ENCODE results near the gene PMFBP1.

The PMFBP1 gene

GRCh38 chr16:72172105-72173034 lies at the start of gene PMFBP1:
PMFBP1 (minus strand) TSS chr16:72172155; CDS start chr16:72171208, 947 bp downstream.
- no peak within 1 kb of the TSS for H3K4me3 ChIP-seq (replicated peaks; ENCODE audit: low read depth, low read length)
- DNase-seq (ENCODE audit: extremely low read depth, low read depth) = peak; percentile 56

GRCh38 chr16:72221630-72222024 lies 49.7 kb upstream of the PMFBP1 start:
- TF ChIP-seq CTCF (IDR thresholded peaks at IDR 0.05; ENCODE audit: low read depth, low read length, missing control alignments) = no peak
- DNase-seq (ENCODE audit: extremely low read depth, low read depth) = no peak
- no peak overlapping the region for H3K4me3 ChIP-seq (replicated peaks; ENCODE audit: low read depth, low read length)

More at GRCh38 chr16:72172105-72173034, at the start of gene PMFBP1:
- TF ChIP-seq CTCF (IDR thresholded peaks at IDR 0.05; ENCODE audit: low read depth, low read length, missing control alignments) = no peak

GRCh38 chr16:72220875-72221629 lies 49.1 kb upstream of the PMFBP1 start:
- no peak for DNase-seq (ENCODE audit: extremely low read depth, low read depth)
- H3K4me3 ChIP-seq (replicated peaks; ENCODE audit: low read depth, low read length) = no peak overlapping the region
- TF ChIP-seq CTCF (IDR thresholded peaks at IDR 0.05; ENCODE audit: low read depth, low read length, missing control alignments) = no peak

- H3K4me3 ChIP-seq (replicated peaks; ENCODE audit: low read depth, low read length) = no peak overlapping the region
- no peak for TF ChIP-seq CTCF (IDR thresholded peaks at IDR 0.05; ENCODE audit: low read depth, low read length, missing control alignments)
- DNase-seq (ENCODE audit: extremely low read depth, low read depth) = no peak
Measured at GRCh38 chr16:72219282-72219681, 47.3 kb upstream of the PMFBP1 start.

GRCh38 chr16:72216767-72217166 lies 44.8 kb upstream of the PMFBP1 start:
- no peak for DNase-seq (ENCODE audit: extremely low read depth, low read depth)
- no peak for TF ChIP-seq CTCF (IDR thresholded peaks at IDR 0.05; ENCODE audit: low read depth, low read length, missing control alignments)
- no peak overlapping the region for H3K4me3 ChIP-seq (replicated peaks; ENCODE audit: low read depth, low read length)

- no peak overlapping the region for H3K4me3 ChIP-seq (replicated peaks; ENCODE audit: low read depth, low read length)
- no peak for TF ChIP-seq CTCF (IDR thresholded peaks at IDR 0.05; ENCODE audit: low read depth, low read length, missing control alignments)
- no peak for DNase-seq (ENCODE audit: extremely low read depth, low read depth)
Measured at GRCh38 chr16:72214821-72215220, 42.9 kb upstream of the PMFBP1 start.
